HG02938 (cell line): ENCODE data around the gene PHLDB1.
"Not testable (repeated sequence)": the region's sequence is repeated elsewhere in the genome, so short reads cannot be mapped to it uniquely, and the experiment has no call there.

ENCODE experiments used
- ATAC-seq: cut with Tn5 transposase; IDR thresholded peaks from one replicate; pipeline ENCODE4 v1.9.1; 2021; ENCODE audit warnings: mild to moderate bottlenecking, moderate library complexity; ENCODE audit not compliant: unreplicated experiment

Gene PHLDB1

GRCh38 chr11:118658429-118659313 is 51.3 kb downstream of the PHLDB1 start:
- ATAC-seq = no peak

GRCh38 chr11:118659314-118659952 is 52.0 kb downstream of the PHLDB1 start:
- ATAC-seq = no peak

- ATAC-seq = no peak
Observed at GRCh38 chr11:118659953-118660680, 52.7 kb downstream of the PHLDB1 start.

GRCh38 chr11:118660681-118661424 is 53.4 kb downstream of the PHLDB1 start:
- ATAC-seq = no peak

GRCh38 chr11:118661425-118662301 is 54.2 kb downstream of the PHLDB1 start:
- no peak for ATAC-seq

- ATAC-seq = no peak
Observed at GRCh38 chr11:118662401-118663271, 55.2 kb downstream of the PHLDB1 start.

GRCh38 chr11:118663381-118663780 is 56.0 kb downstream of the PHLDB1 start:
- ATAC-seq = no peak

- ATAC-seq = no peak
Observed at GRCh38 chr11:118663902-118664301, 56.5 kb downstream of the PHLDB1 start.

GRCh38 chr11:118666371-118666770 is 59.0 kb downstream of the PHLDB1 start:
- ATAC-seq = no peak

- ATAC-seq = no peak
Observed at GRCh38 chr11:118670063-118670462, 62.6 kb downstream of the PHLDB1 start.

GRCh38 chr11:118671254-118671653 is 63.8 kb downstream of the PHLDB1 start:
- no peak for ATAC-seq

GRCh38 chr11:118672846-118673245 is 65.4 kb downstream of the PHLDB1 start:
- ATAC-seq = no peak

GRCh38 chr11:118673361-118674081 is 66.1 kb downstream of the PHLDB1 start:
- ATAC-seq = no peak

- ATAC-seq = no peak
Observed at GRCh38 chr11:118674082-118674435, 66.6 kb downstream of the PHLDB1 start.

- no peak for ATAC-seq
Observed at GRCh38 chr11:118677977-118678376, 70.6 kb downstream of the PHLDB1 start.

- not testable (repeated sequence) for ATAC-seq
Observed at GRCh38 chr11:118678908-118679307, 71.5 kb downstream of the PHLDB1 start.

GRCh38 chr11:118679483-118679882 is 72.1 kb downstream of the PHLDB1 start, which contains the start of gene TREH:
Gene TREH (minus strand): TSS chr11:118679650. CDS start chr11:118679627, 23 bp downstream.
- ATAC-seq = no peak

GRCh38 chr11:118682372-118682771 is 75.0 kb downstream of the PHLDB1 start:
- ATAC-seq = no peak
